ENCODE data around the gene THAP12.
A peak's percentile ranks its signal among the peaks of the same experiment; 100 is the strongest.

Gene THAP12

DNA sequence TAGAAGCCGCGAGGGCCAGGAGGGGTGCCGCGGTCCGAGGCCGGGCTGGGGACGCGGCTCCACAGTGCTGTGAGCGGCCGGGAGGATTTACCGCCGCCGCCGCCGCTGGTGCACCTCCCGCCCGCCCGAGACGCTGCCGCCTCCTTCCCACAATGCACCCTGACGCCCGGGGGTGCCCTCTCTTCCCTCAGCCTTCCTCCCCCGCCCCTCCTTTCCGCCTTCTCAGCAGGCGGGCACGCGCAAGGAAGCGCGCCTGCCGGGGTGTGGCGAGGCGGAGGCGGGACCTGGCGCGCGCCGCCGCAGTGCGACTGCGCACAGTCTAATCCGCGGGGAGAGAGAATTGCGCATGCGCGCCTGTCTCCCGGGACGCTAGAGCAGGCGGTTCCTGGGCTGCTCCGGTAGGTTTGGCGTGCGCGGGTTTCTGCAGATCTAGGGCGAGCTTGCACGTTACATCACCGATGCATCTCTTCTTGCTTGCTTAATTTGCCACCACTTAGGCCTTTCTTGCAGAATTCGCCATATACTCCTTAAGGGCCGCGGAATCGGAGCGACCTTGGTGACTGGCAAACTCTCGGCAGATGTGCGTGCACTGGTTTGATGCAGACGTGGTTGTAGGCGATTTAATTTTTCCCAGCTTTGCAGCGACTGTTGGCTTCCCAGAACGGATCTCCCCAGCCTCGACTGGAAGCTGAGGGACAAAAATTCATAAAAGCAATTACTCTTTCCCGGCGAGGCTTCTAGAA is at the start of gene THAP12, which contains the start of gene GVQW3:
Gene THAP12, minus strand, starts transcription at position 156 of the 743 bp plus-strand sequence. CDS start 296 bp downstream, outside the sequence.
Gene GVQW3, plus strand, starts transcription at position 347 of the 743 bp plus-strand sequence. CDS start 506 bp downstream, outside the sequence.
- peak; percentile 98 for DNase-seq (ENCODE audit: extremely low spot score)
- POLR2A ChIA-PET: interaction anchor here (0.8 to 2.5 kb wide), 4 partner anchors 16 to 174 kb away, joined by 3 to 7 read pairs (median 4); partner anchors contain the start of gene EMSY
- CTCF ChIA-PET: interaction anchor here (0.7 kb wide), 1 partner anchor 173 kb away, joined by 6 read pairs; no protein-coding TSS in a partner anchor
- TF ChIP-seq CTBP1 (IDR thresholded peaks at IDR 0.05; ENCODE audit: borderline replicate concordance) (no peak), SUZ12 (IDR thresholded peaks at IDR 0.05) (no peak), HDGF (IDR thresholded peaks at IDR 0.05; ENCODE audit: borderline replicate concordance) (no peak), L3MBTL2 (conservative IDR thresholded peaks at IDR 0.05) (peak; percentile 83), ARNT (IDR thresholded peaks at IDR 0.05) (no peak), ZNF384 (IDR thresholded peaks at IDR 0.05) (no peak)

GRCh38 chr11:76426660-76427059 is 45.7 kb upstream of the THAP12 start:
- ChIA-PET POLR2A (no interaction called here), CTCF (no interaction called here)
- no peak for DNase-seq (ENCODE audit: extremely low spot score)
- TF ChIP-seq LEF1 (IDR thresholded peaks at IDR 0.05; ENCODE audit: borderline replicate concordance) (no peak), SP1 (IDR thresholded peaks at IDR 0.05) (no peak), L3MBTL2 (conservative IDR thresholded peaks at IDR 0.05) (no peak), FOXM1 (IDR thresholded peaks at IDR 0.05; ENCODE audit: borderline replicate concordance) (no peak), SUZ12 (IDR thresholded peaks at IDR 0.05) (no peak), NFRKB (IDR thresholded peaks at IDR 0.05) (no peak), TARDBP (IDR thresholded peaks at IDR 0.05) (no peak), FOXA1 (IDR thresholded peaks at IDR 0.05) (no peak), HDGF (IDR thresholded peaks at IDR 0.05; ENCODE audit: borderline replicate concordance) (no peak), CTBP1 (IDR thresholded peaks at IDR 0.05; ENCODE audit: borderline replicate concordance) (no peak), ZNF384 (IDR thresholded peaks at IDR 0.05) (no peak), ELF4 (IDR thresholded peaks at IDR 0.05) (no peak), BHLHE40 (IDR thresholded peaks at IDR 0.05; ENCODE audit: borderline replicate concordance) (no peak), ARNT (IDR thresholded peaks at IDR 0.05) (no peak), FOXK2 (IDR thresholded peaks at IDR 0.05) (no peak)
- TF ChIP-seq, protein P1, sequence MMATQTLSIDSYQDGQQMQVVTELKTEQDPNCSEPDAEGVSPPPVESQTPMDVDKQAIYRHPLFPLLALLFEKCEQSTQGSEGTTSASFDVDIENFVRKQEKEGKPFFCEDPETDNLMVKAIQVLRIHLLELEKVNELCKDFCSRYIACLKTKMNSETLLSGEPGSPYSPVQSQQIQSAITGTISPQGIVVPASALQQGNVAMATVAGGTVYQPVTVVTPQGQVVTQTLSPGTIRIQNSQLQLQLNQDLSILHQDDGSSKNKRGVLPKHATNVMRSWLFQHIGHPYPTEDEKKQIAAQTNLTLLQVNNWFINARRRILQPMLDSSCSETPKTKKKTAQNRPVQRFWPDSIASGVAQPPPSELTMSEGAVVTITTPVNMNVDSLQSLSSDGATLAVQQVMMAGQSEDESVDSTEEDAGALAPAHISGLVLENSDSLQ (IDR thresholded peaks at IDR 0.05): no peak

DNA sequence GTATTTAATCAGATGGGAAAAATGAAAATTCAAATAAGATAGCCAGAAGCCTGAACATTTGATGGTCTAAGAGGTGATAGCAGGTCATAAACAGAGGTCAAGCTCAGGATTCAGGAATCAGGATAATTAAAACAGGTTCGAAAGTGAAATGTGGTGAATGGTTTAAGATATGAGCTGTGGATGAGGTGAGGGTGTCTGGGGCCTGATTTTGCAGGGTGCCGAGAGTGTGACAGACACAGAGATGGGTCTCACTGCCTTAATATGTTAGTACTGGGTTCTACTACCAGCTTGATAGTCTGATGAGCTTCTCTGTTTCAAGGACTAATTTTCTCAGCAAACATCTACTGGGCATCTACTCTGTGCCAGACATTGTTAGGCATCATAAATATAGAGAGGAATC is 44.0 kb upstream of the THAP12 start:
- ChIA-PET POLR2A (interaction anchor here (1.2 kb wide), 1 partner anchor 16 kb away, joined by 3 read pairs; no protein-coding TSS in a partner anchor), CTCF (interaction anchor here (0.6 kb wide), 1 partner anchor 10 kb away, joined by 5 read pairs; no protein-coding TSS in a partner anchor)
- no peak for TF ChIP-seq ZNF384 (IDR thresholded peaks at IDR 0.05)
- TF ChIP-seq FOXK2 (IDR thresholded peaks at IDR 0.05): no peak
- no peak for TF ChIP-seq SP1 (IDR thresholded peaks at IDR 0.05)
- TF ChIP-seq, protein P1 (IDR thresholded peaks at IDR 0.05): no peak
- TF ChIP-seq TARDBP (IDR thresholded peaks at IDR 0.05): no peak
- TF ChIP-seq FOXA1 (IDR thresholded peaks at IDR 0.05): no peak
- no peak for TF ChIP-seq SUZ12 (IDR thresholded peaks at IDR 0.05)
- TF ChIP-seq CTBP1 (IDR thresholded peaks at IDR 0.05; ENCODE audit: borderline replicate concordance): no peak
- no peak for TF ChIP-seq ELF4 (IDR thresholded peaks at IDR 0.05)
- TF ChIP-seq BHLHE40 (IDR thresholded peaks at IDR 0.05; ENCODE audit: borderline replicate concordance): no peak
- TF ChIP-seq LEF1 (IDR thresholded peaks at IDR 0.05; ENCODE audit: borderline replicate concordance): no peak
- TF ChIP-seq ARNT (IDR thresholded peaks at IDR 0.05): no peak
- TF ChIP-seq FOXM1 (IDR thresholded peaks at IDR 0.05; ENCODE audit: borderline replicate concordance): no peak
- no peak for TF ChIP-seq L3MBTL2 (conservative IDR thresholded peaks at IDR 0.05)
- DNase-seq (ENCODE audit: extremely low spot score): no peak

DNA sequence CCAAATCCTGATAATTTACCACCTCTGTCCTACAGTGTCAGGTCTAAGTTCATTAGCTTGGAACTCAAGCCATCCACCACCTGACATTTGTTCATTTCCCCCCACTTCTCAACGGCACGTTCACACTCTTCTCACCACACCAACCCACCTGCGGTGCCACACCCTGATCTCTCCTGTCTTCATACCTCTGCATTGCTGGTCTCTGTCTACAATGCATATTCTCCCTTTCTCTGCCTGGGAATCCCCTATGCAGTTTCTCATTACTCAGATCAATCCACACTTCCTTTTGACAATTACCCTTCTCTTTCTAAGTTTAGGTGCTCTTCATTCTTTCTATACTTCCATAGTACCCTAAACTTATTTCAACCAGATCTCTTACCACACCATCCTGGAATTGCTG is 43.4 kb upstream of the THAP12 start:
- ChIA-PET POLR2A (interaction anchor here (1.2 kb wide), 1 partner anchor 17 kb away, joined by 3 read pairs; no protein-coding TSS in a partner anchor), CTCF (interaction anchor here (0.6 to 0.9 kb wide), 2 partner anchors 10 to 13 kb away, joined by 3 to 5 read pairs; no protein-coding TSS in a partner anchor)

GRCh38 chr11:76419896-76420295 is 39.0 kb upstream of the THAP12 start:
- no peak for TF ChIP-seq SP1 (IDR thresholded peaks at IDR 0.05)
- no peak for TF ChIP-seq ZNF384 (IDR thresholded peaks at IDR 0.05)
- no peak for TF ChIP-seq LEF1 (IDR thresholded peaks at IDR 0.05; ENCODE audit: borderline replicate concordance)
- TF ChIP-seq, protein P1 (IDR thresholded peaks at IDR 0.05): no peak
- no peak for TF ChIP-seq FOXM1 (IDR thresholded peaks at IDR 0.05; ENCODE audit: borderline replicate concordance)
- no peak for TF ChIP-seq ARNT (IDR thresholded peaks at IDR 0.05)
- TF ChIP-seq BHLHE40 (IDR thresholded peaks at IDR 0.05; ENCODE audit: borderline replicate concordance): no peak
- no peak for TF ChIP-seq L3MBTL2 (conservative IDR thresholded peaks at IDR 0.05)
- no peak for TF ChIP-seq CTBP1 (IDR thresholded peaks at IDR 0.05; ENCODE audit: borderline replicate concordance)
- TF ChIP-seq FOXK2 (IDR thresholded peaks at IDR 0.05): no peak
- no peak for TF ChIP-seq ELF4 (IDR thresholded peaks at IDR 0.05)
- TF ChIP-seq NFRKB (IDR thresholded peaks at IDR 0.05): no peak
- no peak for TF ChIP-seq SUZ12 (IDR thresholded peaks at IDR 0.05)
- no peak for TF ChIP-seq FOXA1 (IDR thresholded peaks at IDR 0.05)
- TF ChIP-seq HDGF (IDR thresholded peaks at IDR 0.05; ENCODE audit: borderline replicate concordance): no peak
- TF ChIP-seq TARDBP (IDR thresholded peaks at IDR 0.05): no peak
- DNase-seq (ENCODE audit: extremely low spot score): peak; percentile 53
- POLR2A ChIA-PET: no interaction called here

More for the DNA sequence above, 43.4 kb upstream of the THAP12 start:
- no peak for TF ChIP-seq CTBP1 (IDR thresholded peaks at IDR 0.05; ENCODE audit: borderline replicate concordance)
- TF ChIP-seq LEF1 (IDR thresholded peaks at IDR 0.05; ENCODE audit: borderline replicate concordance): no peak
- no peak for TF ChIP-seq HDGF (IDR thresholded peaks at IDR 0.05; ENCODE audit: borderline replicate concordance)
- TF ChIP-seq BHLHE40 (IDR thresholded peaks at IDR 0.05; ENCODE audit: borderline replicate concordance): no peak
- no peak for TF ChIP-seq FOXM1 (IDR thresholded peaks at IDR 0.05; ENCODE audit: borderline replicate concordance)
- TF ChIP-seq, protein P1 (IDR thresholded peaks at IDR 0.05): no peak
- TF ChIP-seq ELF4 (IDR thresholded peaks at IDR 0.05): no peak
- no peak for TF ChIP-seq L3MBTL2 (conservative IDR thresholded peaks at IDR 0.05)
- no peak for TF ChIP-seq NFRKB (IDR thresholded peaks at IDR 0.05)
- no peak for TF ChIP-seq FOXA1 (IDR thresholded peaks at IDR 0.05)
- TF ChIP-seq ZNF384 (IDR thresholded peaks at IDR 0.05): no peak
- no peak for TF ChIP-seq FOXK2 (IDR thresholded peaks at IDR 0.05)
- TF ChIP-seq ARNT (IDR thresholded peaks at IDR 0.05): no peak
- no peak for TF ChIP-seq TARDBP (IDR thresholded peaks at IDR 0.05)
- no peak for DNase-seq (ENCODE audit: extremely low spot score)

More at GRCh38 chr11:76419896-76420295, 39.0 kb upstream of the THAP12 start:
- CTCF ChIA-PET: interaction anchor here (1.3 kb wide), 1 partner anchor 9 kb away, joined by 6 read pairs; no protein-coding TSS in a partner anchor
